ENCODE data around the gene PPARG. TPM values are rescaled to one million over a fixed set of nuclear protein-coding genes. Genes with fewer than 3 reads are reported as not detected.

The PPARG gene
- total and polyA plus RNA-seq, 2 of the 13 experiments (the other 11 are each of a cell fraction or from before 2014, with no cell fraction given): 13.9 to 58.3 TPM

DNA sequence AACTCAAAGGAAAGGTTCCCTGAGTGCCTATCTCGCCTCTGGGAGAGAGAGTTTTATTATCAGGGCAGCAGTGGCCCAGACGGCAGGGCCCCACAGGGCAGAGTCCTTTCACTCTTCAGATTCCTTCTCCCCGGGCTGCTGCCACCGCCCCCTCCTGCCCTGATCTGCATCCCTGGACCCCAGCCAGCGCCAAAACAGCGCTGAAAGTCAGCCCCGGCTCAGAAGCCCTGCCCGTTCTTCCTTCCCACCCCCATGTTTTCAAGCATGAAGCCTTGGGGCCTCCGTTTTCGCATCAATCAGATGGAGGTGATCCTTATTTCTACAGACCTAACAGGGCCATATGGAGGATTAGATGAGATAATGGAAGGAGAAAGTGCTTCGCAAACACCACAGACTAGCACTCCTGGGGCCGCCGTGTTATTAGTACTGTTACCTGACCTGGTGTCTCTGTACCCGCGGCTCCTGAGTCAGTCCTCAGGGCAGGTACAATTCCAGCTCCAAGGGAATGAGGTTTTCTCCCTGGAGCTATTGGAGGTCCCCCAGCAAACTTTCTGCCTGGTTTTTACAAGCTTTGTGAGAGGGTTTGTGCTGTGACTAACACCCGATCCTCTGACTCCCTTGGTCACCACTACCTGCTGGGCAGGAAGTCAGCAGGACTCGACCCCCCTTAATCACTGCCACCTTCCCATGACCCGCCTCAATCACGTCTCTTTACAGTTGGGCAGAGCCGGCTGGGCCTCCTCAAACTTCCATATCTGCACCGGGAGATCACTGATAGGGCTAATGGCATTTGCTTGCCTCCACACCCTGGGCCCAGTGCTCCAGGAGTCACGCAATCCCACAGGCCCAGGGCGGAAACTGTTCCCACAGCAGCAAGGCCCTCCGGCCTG, 156.0 kb downstream of the PPARG start (continued):
- TF ChIP-seq HNF4A (CRISPR knock-in tag; IDR thresholded peaks at IDR 0.05) (peak; percentile 90), MBD4 (IDR thresholded peaks at IDR 0.05; ENCODE audit: borderline replicate concordance, low read length) (no peak), EED (CRISPR knock-in tag; IDR thresholded peaks at IDR 0.05) (no peak), AKNA (CRISPR knock-in tag; IDR thresholded peaks at IDR 0.05; ENCODE audit: borderline replicate concordance) (no peak), MEIS1 (CRISPR knock-in tag; IDR thresholded peaks at IDR 0.05; ENCODE audit: borderline replicate concordance) (no peak), TCF7L2 (IDR thresholded peaks at IDR 0.05; ENCODE audit: low read depth, low read length) (no peak), ZNF563 (CRISPR knock-in tag; IDR thresholded peaks at IDR 0.05) (0 out of 2 replicates have a peak, but pooled peaks have one; percentile 48), ZFP62 (CRISPR knock-in tag; IDR thresholded peaks at IDR 0.05) (no peak), ZNF318 (CRISPR knock-in tag; IDR thresholded peaks at IDR 0.05) (no peak), ZNF460 (CRISPR knock-in tag; IDR thresholded peaks at IDR 0.05; ENCODE audit: borderline replicate concordance) (no peak)
- TF ChIP-seq, protein P1, sequence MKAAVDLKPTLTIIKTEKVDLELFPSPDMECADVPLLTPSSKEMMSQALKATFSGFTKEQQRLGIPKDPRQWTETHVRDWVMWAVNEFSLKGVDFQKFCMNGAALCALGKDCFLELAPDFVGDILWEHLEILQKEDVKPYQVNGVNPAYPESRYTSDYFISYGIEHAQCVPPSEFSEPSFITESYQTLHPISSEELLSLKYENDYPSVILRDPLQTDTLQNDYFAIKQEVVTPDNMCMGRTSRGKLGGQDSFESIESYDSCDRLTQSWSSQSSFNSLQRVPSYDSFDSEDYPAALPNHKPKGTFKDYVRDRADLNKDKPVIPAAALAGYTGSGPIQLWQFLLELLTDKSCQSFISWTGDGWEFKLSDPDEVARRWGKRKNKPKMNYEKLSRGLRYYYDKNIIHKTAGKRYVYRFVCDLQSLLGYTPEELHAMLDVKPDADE (CRISPR knock-in tag; IDR thresholded peaks at IDR 0.05): no peak
- TF ChIP-seq, protein P2, sequence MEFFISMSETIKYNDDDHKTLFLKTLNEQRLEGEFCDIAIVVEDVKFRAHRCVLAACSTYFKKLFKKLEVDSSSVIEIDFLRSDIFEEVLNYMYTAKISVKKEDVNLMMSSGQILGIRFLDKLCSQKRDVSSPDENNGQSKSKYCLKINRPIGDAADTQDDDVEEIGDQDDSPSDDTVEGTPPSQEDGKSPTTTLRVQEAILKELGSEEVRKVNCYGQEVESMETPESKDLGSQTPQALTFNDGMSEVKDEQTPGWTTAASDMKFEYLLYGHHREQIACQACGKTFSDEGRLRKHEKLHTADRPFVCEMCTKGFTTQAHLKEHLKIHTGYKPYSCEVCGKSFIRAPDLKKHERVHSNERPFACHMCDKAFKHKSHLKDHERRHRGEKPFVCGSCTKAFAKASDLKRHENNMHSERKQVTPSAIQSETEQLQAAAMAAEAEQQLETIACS (CRISPR knock-in tag; IDR thresholded peaks at IDR 0.05): no peak

Measured in HepG2 (cell line).